WERI-Rb-1 (cell line): Measurements from ENCODE around the gene FAM221A.
"Not testable (repeated sequence)": the region's sequence is repeated elsewhere in the genome, so short reads cannot be mapped to it uniquely, and the experiment has no call there.

Source experiments
- DNase-seq: peaks from one replicate; pipeline ENCODE4 v3.0.0-alpha.2; 2020
- H3K27ac ChIP-seq: fragments of 250-450 bp; sonication (Bioruptor Pico); 2 replicates; pipeline ENCODE4 v1.5.1; 2020; ENCODE audit warnings: mild to moderate bottlenecking, moderate library complexity
- H3K27me3 ChIP-seq: fragments of 250-450 bp; sonication (Bioruptor Pico); 2 replicates; pipeline ENCODE4 v1.5.1; 2021; ENCODE audit warnings: mild to moderate bottlenecking, low read depth, moderate library complexity; ENCODE audit not compliant: insufficient read depth, severe bottlenecking
- H3K36me3 ChIP-seq: fragments of 250-450 bp; sonication (Bioruptor Pico); 2 replicates; pipeline ENCODE4 v1.5.1; 2020; ENCODE audit warnings: mild to moderate bottlenecking, moderate library complexity
- H3K4me3 ChIP-seq: 2 replicates; pipeline ENCODE4 v1.5.1; 2011; ENCODE audit warnings: low read depth, mild to moderate bottlenecking, control low read depth, low read length
- H3K9me3 ChIP-seq: fragments of 250-450 bp; sonication (Bioruptor Pico); 2 replicates; pipeline ENCODE4 v1.5.1; 2021; ENCODE audit warnings: mild to moderate bottlenecking, moderate library complexity; ENCODE audit not compliant: severe bottlenecking
- TF ChIP-seq, protein P1 (sequence below): IDR thresholded peaks from 2 replicates; pipeline ENCODE4 v1.5.1; 2011; ENCODE audit warnings: low read depth, mild to moderate bottlenecking, control low read depth, inconsistent platforms, low read length

The FAM221A gene

DNA sequence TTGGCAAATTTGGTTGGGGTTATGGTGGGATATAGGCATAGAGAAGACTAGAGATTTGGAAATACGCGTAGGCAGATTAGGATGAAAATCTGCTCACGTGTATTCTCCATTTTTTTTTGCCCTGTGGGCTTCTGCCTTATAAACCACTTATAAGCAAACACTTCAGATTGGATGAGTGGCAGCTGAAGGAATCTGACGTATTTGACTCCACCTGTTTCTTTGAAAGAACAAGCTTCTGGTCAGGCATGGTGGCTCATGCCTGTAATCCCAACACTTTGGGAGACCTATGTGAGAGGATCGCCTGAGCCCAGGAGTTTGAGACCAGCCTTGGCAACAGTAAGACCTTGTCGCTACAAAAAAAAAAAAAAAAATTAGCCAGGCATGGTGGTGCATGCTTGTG lies 35.1 kb downstream of the FAM221A start:
- no peak overlapping the region for H3K4me3 ChIP-seq

GRCh38 chr7:23717788-23718187 lies 37.8 kb downstream of the FAM221A start:
- TF ChIP-seq, protein P1, sequence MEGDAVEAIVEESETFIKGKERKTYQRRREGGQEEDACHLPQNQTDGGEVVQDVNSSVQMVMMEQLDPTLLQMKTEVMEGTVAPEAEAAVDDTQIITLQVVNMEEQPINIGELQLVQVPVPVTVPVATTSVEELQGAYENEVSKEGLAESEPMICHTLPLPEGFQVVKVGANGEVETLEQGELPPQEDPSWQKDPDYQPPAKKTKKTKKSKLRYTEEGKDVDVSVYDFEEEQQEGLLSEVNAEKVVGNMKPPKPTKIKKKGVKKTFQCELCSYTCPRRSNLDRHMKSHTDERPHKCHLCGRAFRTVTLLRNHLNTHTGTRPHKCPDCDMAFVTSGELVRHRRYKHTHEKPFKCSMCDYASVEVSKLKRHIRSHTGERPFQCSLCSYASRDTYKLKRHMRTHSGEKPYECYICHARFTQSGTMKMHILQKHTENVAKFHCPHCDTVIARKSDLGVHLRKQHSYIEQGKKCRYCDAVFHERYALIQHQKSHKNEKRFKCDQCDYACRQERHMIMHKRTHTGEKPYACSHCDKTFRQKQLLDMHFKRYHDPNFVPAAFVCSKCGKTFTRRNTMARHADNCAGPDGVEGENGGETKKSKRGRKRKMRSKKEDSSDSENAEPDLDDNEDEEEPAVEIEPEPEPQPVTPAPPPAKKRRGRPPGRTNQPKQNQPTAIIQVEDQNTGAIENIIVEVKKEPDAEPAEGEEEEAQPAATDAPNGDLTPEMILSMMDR, result no peak
- no peak overlapping the region for H3K27ac ChIP-seq
- no peaks in the 10 kb centered on the region for H3K27me3 ChIP-seq
- no peak for DNase-seq
- no peak overlapping the region for H3K4me3 ChIP-seq
- no peaks in the 10 kb centered on the region for H3K9me3 ChIP-seq
- no peaks in the 10 kb centered on the region for H3K36me3 ChIP-seq

More for the DNA sequence above, 35.1 kb downstream of the FAM221A start:
- no peaks in the 10 kb centered on the region for H3K27me3 ChIP-seq
- DNase-seq, result no peak
- no peaks in the 10 kb centered on the region for H3K36me3 ChIP-seq
- no peak overlapping the region for H3K27ac ChIP-seq
- no peaks in the 10 kb centered on the region for H3K9me3 ChIP-seq
- TF ChIP-seq, protein P1, result no peak

DNA sequence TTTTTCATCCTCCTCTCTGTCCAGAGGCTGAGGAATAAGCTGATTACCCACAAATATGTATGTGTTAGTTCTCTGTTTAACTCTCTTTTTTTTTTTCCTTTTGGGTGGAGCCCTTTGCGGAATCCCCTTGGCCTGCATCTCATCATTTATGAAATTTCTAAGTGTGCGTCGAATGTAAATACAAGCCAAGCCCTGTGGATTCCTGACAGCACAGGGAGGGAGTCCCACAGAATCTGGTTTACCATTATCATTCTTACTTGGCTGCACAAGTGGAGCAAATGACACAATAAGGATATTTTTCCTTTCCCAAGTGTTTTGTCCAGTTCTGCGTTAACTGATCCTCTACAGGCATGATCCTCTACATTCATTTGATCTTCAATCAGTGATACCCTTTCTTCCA lies 41.5 kb downstream of the FAM221A start:
- Histone ChIP-seq H3K4me3 (no peak overlapping the region), H3K9me3 (no peaks in the 10 kb centered on the region), H3K36me3 (no peaks in the 10 kb centered on the region), H3K27me3 (no peaks in the 10 kb centered on the region), H3K27ac (no peak overlapping the region)
- no peak for DNase-seq
- TF ChIP-seq, protein P1, result no peak

DNA sequence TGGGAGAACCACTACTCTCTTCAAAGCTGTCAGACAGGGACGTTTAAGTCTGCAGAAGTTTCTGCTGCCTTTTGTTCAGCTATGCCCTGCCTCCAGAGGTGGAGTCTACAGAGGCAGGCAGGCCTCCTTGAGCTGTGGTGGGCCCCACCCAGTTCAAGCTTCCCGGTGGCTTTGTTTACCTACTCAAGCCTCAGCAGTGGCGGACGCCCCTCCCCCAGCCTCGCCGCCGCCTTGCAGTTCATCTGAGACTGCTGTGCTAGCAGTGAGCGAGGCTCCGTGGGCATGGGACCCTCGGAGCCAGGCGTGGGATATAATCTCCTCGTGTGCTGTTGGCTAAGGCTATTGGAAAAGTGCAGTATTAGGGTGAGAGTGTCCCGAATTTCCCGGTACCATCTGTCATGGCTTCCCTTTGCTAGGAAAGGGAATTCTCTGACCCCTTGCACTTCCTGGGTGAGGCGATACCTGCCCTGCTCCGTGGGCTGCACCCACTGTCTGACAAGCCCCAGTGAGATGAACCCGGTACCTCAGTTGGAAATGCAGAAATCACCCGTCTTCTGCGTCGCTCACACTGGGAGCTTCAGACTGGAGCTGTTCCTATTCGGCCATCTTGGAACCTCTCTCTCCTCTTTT lies 42.7 kb downstream of the FAM221A start:
- not testable (repeated sequence) for H3K4me3 ChIP-seq, H3K9me3 ChIP-seq, H3K27me3 ChIP-seq, H3K27ac ChIP-seq, H3K36me3 ChIP-seq, DNase-seq

DNA sequence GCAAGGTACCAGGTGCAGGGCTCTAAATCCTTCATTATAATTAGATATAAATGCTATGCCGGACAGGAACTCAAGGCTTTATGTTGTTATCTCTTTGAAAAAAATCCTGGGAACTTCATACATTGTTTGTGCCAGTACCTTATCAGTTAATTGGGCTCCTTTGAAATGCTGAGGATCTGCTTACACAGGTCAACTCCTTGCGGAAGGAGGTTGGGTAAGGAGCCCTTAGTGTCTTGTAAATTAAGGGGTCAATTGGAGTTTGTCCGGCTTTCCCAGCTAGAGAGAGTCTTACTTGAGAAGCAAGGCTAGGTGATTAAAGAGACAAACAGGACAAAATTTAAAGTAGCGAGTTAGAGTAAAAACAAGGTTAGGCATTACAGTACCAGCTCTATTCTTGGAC lies 44.1 kb downstream of the FAM221A start:
- H3K27ac ChIP-seq, H3K4me3 ChIP-seq, H3K36me3 ChIP-seq, H3K27me3 ChIP-seq, DNase-seq, H3K9me3 ChIP-seq: not testable (repeated sequence)

- DNase-seq, result no peak
- TF ChIP-seq, protein P1, result no peak
- Histone ChIP-seq H3K27ac (no peak overlapping the region), H3K9me3 (peaks cover 3% of the 10 kb centered on the region), H3K36me3 (no peaks in the 10 kb centered on the region), H3K4me3 (no peak overlapping the region), H3K27me3 (no peaks in the 10 kb centered on the region)
Observed at GRCh38 chr7:23742051-23742450, 62.1 kb downstream of the FAM221A start.

DNA sequence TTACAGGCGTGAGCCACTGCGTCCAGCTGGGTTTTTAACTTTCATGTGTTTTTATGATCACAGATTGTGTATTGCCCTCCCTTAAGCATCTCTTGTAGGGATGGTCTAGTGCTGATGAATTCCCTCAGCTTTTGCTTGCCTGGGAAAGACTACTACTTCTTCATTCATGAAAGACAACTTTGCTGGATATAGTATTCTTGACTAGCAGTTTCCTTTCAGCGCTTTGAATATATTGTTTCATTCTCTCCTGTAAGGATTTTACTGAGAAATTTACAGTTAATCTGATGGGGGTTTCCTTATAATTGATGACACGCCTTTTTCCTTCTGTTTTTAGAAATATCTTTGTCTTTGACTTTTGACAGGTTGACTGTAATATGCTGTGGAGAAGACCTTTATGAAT lies 63.2 kb downstream of the FAM221A start:
- peaks cover 3% of the 10 kb centered on the region for H3K9me3 ChIP-seq
- no peak for DNase-seq
- no peaks in the 10 kb centered on the region for H3K27me3 ChIP-seq
- TF ChIP-seq, protein P1, result no peak
- H3K36me3 ChIP-seq, result no peaks in the 10 kb centered on the region
- H3K27ac ChIP-seq, result no peak overlapping the region
- H3K4me3 ChIP-seq, result no peak overlapping the region
